Measurements from ENCODE around the gene WDR17. TPM values are rescaled to one million over a fixed set of nuclear protein-coding genes. Genes with fewer than 3 reads are reported as not detected.

The WDR17 gene
- total and polyA plus RNA-seq, 2 of the 8 experiments (the other 6 are each of a cell fraction or from before 2014, with no cell fraction given): 1.4 to 3.3 TPM

DNA sequence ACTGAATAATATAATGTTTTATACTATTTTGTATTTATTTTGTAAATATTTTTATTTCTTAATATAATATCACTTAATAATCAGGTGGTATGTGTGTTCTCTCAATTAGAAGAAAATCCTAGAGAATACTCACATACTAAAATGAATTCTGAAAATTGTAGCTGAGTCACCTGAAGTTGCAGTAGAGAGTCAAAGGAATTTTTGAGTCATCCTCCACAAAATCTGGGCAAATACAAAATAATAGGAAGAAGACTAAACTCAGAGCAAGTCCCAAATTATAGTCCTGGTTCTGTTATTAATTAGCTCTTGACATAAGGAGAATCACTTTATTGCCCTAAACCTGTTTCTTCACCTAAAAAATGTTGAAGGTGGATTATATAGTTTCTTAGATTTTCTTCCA lies 72.0 kb downstream of the WDR17 start:
- no peak overlapping the region for H2BK12ac ChIP-seq (ENCODE audit: low read depth, low read length)
- H3K4me2 ChIP-seq (ENCODE audit: insufficient read depth in 1 of 2, low read depth in 2 of 2, low read length in 2 of 2): no peak overlapping the region
- no peak overlapping the region for H3K9ac ChIP-seq (replicated peaks in 1 of 4; ENCODE audit: extremely low read depth in 1 of 4, low read depth in 3 of 4, low read length in 3 of 4)
- ChIA-PET CTCF (ENCODE audit: partially characterized antibody) (interaction anchor here (0.6 to 1.6 kb wide), 4 partner anchors 12 to 40 kb away, joined by 3 to 4 read pairs (median 3); no protein-coding TSS in a partner anchor), POLR2A (ENCODE audit: partially characterized antibody) (no interaction called here)
- no peak overlapping the region for H2BK5ac ChIP-seq (ENCODE audit: low read depth, low read length)
- H3K56ac ChIP-seq (replicated peaks; ENCODE audit: insufficient read length, low read depth, low read length): no peak overlapping the region
- DNase-seq (ENCODE audit: low read depth in 1 of 2, low spot score in 2 of 2) (no peak), FAIRE-seq (no peak)
- H2BK15ac ChIP-seq (ENCODE audit: low read length): no peak overlapping the region
- H3K79me2 ChIP-seq (ENCODE audit: control insufficient read depth in 1 of 2, insufficient read depth in 2 of 2, low read length in 2 of 2): no peaks in the 10 kb centered on the region
- no peaks in the 10 kb centered on the region; a peak in 1 of 8 replicates for H3K36me3 ChIP-seq (ENCODE audit: control insufficient read depth in 2 of 4, insufficient read depth in 4 of 4, low read length in 3 of 4)
- H3K4me1 ChIP-seq (replicated peaks in 1 of 4; ENCODE audit: control insufficient read depth in 3 of 4, insufficient read depth in 4 of 4, low read length in 3 of 4): no peaks in the 10 kb centered on the region
- no peak overlapping the region for H2AK5ac ChIP-seq (ENCODE audit: low read depth, low read length)
- H3K23me2 ChIP-seq (ENCODE audit: low read depth, low read length): no peaks in the 10 kb centered on the region
- H3K18ac ChIP-seq (ENCODE audit: extremely low read depth, low read length): no peak overlapping the region
- H4K91ac ChIP-seq (replicated peaks; ENCODE audit: insufficient read length, low read length): no peak overlapping the region
- H4K8ac ChIP-seq (ENCODE audit: extremely low read depth, insufficient read depth, low read length): no peak overlapping the region
- H4K5ac ChIP-seq (ENCODE audit: insufficient read length, low read depth, low read length): no peak overlapping the region
- H2BK20ac ChIP-seq (ENCODE audit: low read length): no peak overlapping the region
- H3K79me1 ChIP-seq (ENCODE audit: low read depth, low read length): no peaks in the 10 kb centered on the region
- no peak overlapping the region for H3K4ac ChIP-seq (replicated peaks; ENCODE audit: insufficient read length, low read depth, low read length)
- TF ChIP-seq POLR2A (IDR thresholded peaks at IDR 0.05; ENCODE audit: control extremely low read depth in 1 of 2, low read depth in 2 of 2, low read length in 2 of 2): no peak
- no peak for TF ChIP-seq SUZ12 (IDR thresholded peaks at IDR 0.05; ENCODE audit: low read length)
- no peak for TF ChIP-seq JUN (IDR thresholded peaks at IDR 0.05; ENCODE audit: low read depth, low read length)
- no peak for TF ChIP-seq SP1 (IDR thresholded peaks at IDR 0.05; ENCODE audit: low read depth, low read length)
- no peak for TF ChIP-seq KDM4A (IDR thresholded peaks at IDR 0.05; ENCODE audit: low read depth, low read length, severe bottlenecking)
- no peak for TF ChIP-seq USF2 (IDR thresholded peaks at IDR 0.05; ENCODE audit: low read length)
- H4K20me1 ChIP-seq (replicated peaks in 1 of 2; ENCODE audit: control insufficient read depth in 1 of 2, insufficient read depth in 2 of 2, low read length in 2 of 2): no peaks in the 10 kb centered on the region
- no peak overlapping the region for H2BK120ac ChIP-seq (replicated peaks; ENCODE audit: low read depth, low read length)
- H3K27me3 ChIP-seq (replicated peaks in 1 of 4; ENCODE audit: control insufficient read depth in 3 of 4, extremely low read depth in 1 of 4, insufficient read depth in 3 of 4, low read length in 3 of 4): no peaks in the 10 kb centered on the region
- H3K4me3 ChIP-seq (ENCODE audit: extremely low read depth in 1 of 4, insufficient read depth in 2 of 4, low read depth in 3 of 4, low read length in 4 of 4): no peak overlapping the region
- no peak overlapping the region for H3K14ac ChIP-seq (ENCODE audit: insufficient read length)
- no peak overlapping the region for H3K27ac ChIP-seq (ENCODE audit: low read depth, low read length)
- H2AFZ ChIP-seq (ENCODE audit: low read length): no peak overlapping the region
- H3K23ac ChIP-seq (ENCODE audit: insufficient read length): no peak overlapping the region
- H3K9me3 ChIP-seq (ENCODE audit: insufficient read depth in 2 of 2, low read depth in 1 of 2, low read length in 1 of 2): no peaks in the 10 kb centered on the region
